HCT116 (cell line): ENCODE data around the gene CLEC17A. TPM values are rescaled to one million over a fixed set of nuclear protein-coding genes. Genes with fewer than 3 reads are reported as not detected.

ENCODE experiments used
- ATAC-seq: fragments of 200-7000 bp; cut with Tn5 transposase; 2 replicates; pipeline ENCODE4 v1.9.1; 2020; ENCODE audit warnings: mild to moderate bottlenecking, moderate library complexity
- BruUV-seq: library from RNA; stranded (reverse); fragments of 400-500 nt; replicated peaks from 2 replicates; lab custom pipeline; 2021; lab: Mats Ljungman, UMichigan
- CTCF ChIA-PET: fragments of 300-600 bp; sonication (Branson Sonifier 250); formaldehyde crosslinking; loops from one replicate; lab custom pipeline; 2021; ENCODE audit warnings: antibody characterized with exemption; lab: Charles Lee
- POLR2A ChIA-PET: fragments of 300-600, 350-600 bp; sonication (Branson Sonifier 250); formaldehyde crosslinking; loops from one replicate; lab custom pipeline; 2021; ENCODE audit warnings: antibody characterized with exemption; lab: Charles Lee
- RAD21 ChIA-PET, 2 experiments: fragments of 300-600 bp; sonication (Branson Sonifier 250); formaldehyde crosslinking; loops; one replicate each; lab custom pipeline; 2023; ENCODE audit warnings: low total read pairs in 2 of 2; ENCODE audit not compliant: uncharacterized antibody in 2 of 2, unreplicated experiment in 2 of 2, low non-redundant PET in 1 of 2; lab: Charles Lee
- DNase-seq: peaks from one replicate; pipeline ENCODE4 v3.0.0-alpha.2; 2010; ENCODE audit warnings: low read depth, low spot score
- H2AFZ ChIP-seq: fragments of 200-600 bp; shearing (Covaris generic), sonication (generic); 2 replicates; pipeline ENCODE4 v1.6.1; 2017; ENCODE audit warnings: low read depth, mixed run types, mixed read lengths, antibody characterized with exemption, low read length; ENCODE audit not compliant: poor library complexity, severe bottlenecking
- H3K27ac ChIP-seq: 2 replicates; pipeline ENCODE4 v1.5.1; 2012; ENCODE audit warnings: low read depth, low read length
- H3K27me3 ChIP-seq: fragments of 200-600 bp; sonication (generic); 2 replicates; pipeline ENCODE4 v1.6.1; 2016; ENCODE audit warnings: mixed run types, low read length, mixed read lengths; ENCODE audit not compliant: insufficient read depth
- H3K36me3 ChIP-seq, 2 experiments: fragments of 200-500 bp in 1 of 2; fragments of 200-600 bp in 1 of 2; sonication (Bioruptor generic) in 1 of 2; sonication (generic) in 1 of 2; 2 replicates each; pipeline versions ENCODE4 v1.5.1 to v1.6.1; 2014 to 2016; ENCODE audit warnings: low read length in 2 of 2, inconsistent platforms in 1 of 2, mixed read lengths in 1 of 2, mixed run types in 1 of 2; ENCODE audit not compliant: insufficient read depth in 2 of 2, control insufficient read depth in 1 of 2
- H3K4me1 ChIP-seq, 2 experiments: fragments of 200-600 bp in 1 of 2; sonication (generic) in 1 of 2; 2 replicates each; pipeline versions ENCODE4 v1.5.1 to v1.6.1; 2012 to 2017; ENCODE audit warnings: low read length in 2 of 2, inconsistent platforms in 1 of 2, mild to moderate bottlenecking in 1 of 2, mixed read lengths in 1 of 2, mixed run types in 1 of 2, moderate library complexity in 1 of 2; ENCODE audit not compliant: insufficient read depth in 2 of 2, control insufficient read depth in 1 of 2
- H3K4me2 ChIP-seq: fragments of 200-600 bp; sonication (generic); 2 replicates; pipeline ENCODE4 v1.6.1; 2017; ENCODE audit warnings: mixed run types, low read length, mixed read lengths
- H3K4me3 ChIP-seq, 2 experiments: fragments of 200-600 bp in 1 of 2; sonication (generic) in 1 of 2; replicated peaks in 1 of 2; 2 replicates each; pipeline ENCODE4 v1.5.1; 2011 to 2016; ENCODE audit warnings: low read length in 2 of 2, control low read depth in 1 of 2, low read depth in 1 of 2, mild to moderate bottlenecking in 1 of 2, mixed read lengths in 1 of 2, mixed run types in 1 of 2
- H3K79me2 ChIP-seq: fragments of 200-600 bp; sonication (generic); 2 replicates; pipeline ENCODE4 v1.6.1; 2017; ENCODE audit warnings: mild to moderate bottlenecking, mixed run types, low read length, moderate library complexity, mixed read lengths; ENCODE audit not compliant: insufficient read depth
- H3K9ac ChIP-seq: fragments of 200-600 bp; sonication (generic); 2 replicates; pipeline ENCODE4 v1.6.1; 2016; ENCODE audit warnings: low read length, mixed read lengths
- H3K9me2 ChIP-seq: fragments of 200-600 bp; sonication (generic), shearing (Covaris generic); 2 replicates; pipeline ENCODE4 v1.6.1; 2017; ENCODE audit warnings: mixed run types, mild to moderate bottlenecking, moderate library complexity; ENCODE audit not compliant: insufficient read depth
- H3K9me3 ChIP-seq, 2 experiments: fragments of 200-500 bp in 1 of 2; fragments of 200-600 bp in 1 of 2; sonication (Bioruptor generic) in 1 of 2; sonication (generic) in 1 of 2; 2 replicates each; pipeline ENCODE4 v1.6.1; 2014 to 2017; ENCODE audit warnings: low read length in 2 of 2, mixed read lengths in 2 of 2, inconsistent platforms in 1 of 2, low read depth in 1 of 2, mild to moderate bottlenecking in 1 of 2, mixed run types in 1 of 2, moderate library complexity in 1 of 2; ENCODE audit not compliant: control insufficient read depth in 1 of 2, insufficient read depth in 1 of 2
- H4K20me1 ChIP-seq: fragments of 200-600 bp; sonication (generic), shearing (Covaris generic); 2 replicates; pipeline ENCODE4 v1.6.1; 2017; ENCODE audit warnings: mixed run types, mild to moderate bottlenecking, moderate library complexity; ENCODE audit not compliant: insufficient read depth
- ATF3 ChIP-seq: IDR thresholded peaks from 2 replicates; pipeline ENCODE4 v1.6.1; 2012
- CBX3 ChIP-seq: IDR thresholded peaks from 2 replicates; pipeline ENCODE4 v1.6.1; 2012; ENCODE audit warnings: low read depth
- CTCF ChIP-seq, 3 experiments: fragments of 200-600 bp in 1 of 3; sonication (generic) in 1 of 3; IDR thresholded peaks in 2 of 3; conservative IDR thresholded peaks in 1 of 3; 2 replicates each; pipeline ENCODE4 v1.5.1; 2012 to 2017; ENCODE audit warnings: low read depth in 2 of 3, low read length in 2 of 3, antibody characterized with exemption in 1 of 3, borderline replicate concordance in 1 of 3, control low read depth in 1 of 3, mild to moderate bottlenecking in 1 of 3, mixed read lengths in 1 of 3, mixed run types in 1 of 3, moderate library complexity in 1 of 3; ENCODE audit not compliant: insufficient read depth in 1 of 3
- EGR1 ChIP-seq: IDR thresholded peaks from 2 replicates; pipeline ENCODE4 v1.6.1; 2012; ENCODE audit warnings: low read depth
- FOSL1 ChIP-seq: IDR thresholded peaks from 2 replicates; pipeline ENCODE4 v1.6.1; 2012; ENCODE audit warnings: low read depth
- JUND ChIP-seq: IDR thresholded peaks from 2 replicates; pipeline ENCODE4 v1.6.1; 2012
- TCF7L2 ChIP-seq: IDR thresholded peaks from 2 replicates; pipeline ENCODE4 v1.7.0; 2011; ENCODE audit warnings: borderline replicate concordance, inconsistent platforms; ENCODE audit not compliant: insufficient read depth, insufficient read length; ENCODE audit errors: extremely low read depth
- YY1 ChIP-seq: IDR thresholded peaks from 2 replicates; pipeline ENCODE4 v1.6.1; 2011; ENCODE audit warnings: low read length, low read depth, moderate library complexity, mild to moderate bottlenecking; ENCODE audit not compliant: insufficient replicate concordance; ENCODE audit errors: extremely low read depth
- ZBTB33 ChIP-seq: IDR thresholded peaks from 2 replicates; pipeline ENCODE4 v1.6.1; 2011; ENCODE audit warnings: mild to moderate bottlenecking, low read length, moderate library complexity; ENCODE audit not compliant: insufficient replicate concordance; ENCODE audit errors: extremely low read depth
- intact Hi-C: fragments of 100-400 bp; cut with micrococcal nuclease; formaldehyde crosslinking; loops from 2 replicates; pipeline ENCODE4 v1.10.0; 2022
- total RNA-seq: library from RNA; stranded (reverse); gene quantifications from one replicate; pipeline ENCODE4 v1.2.1, GENCODE V29; 2021; ENCODE audit not compliant: unreplicated experiment

CLEC17A gene
- total RNA-seq, 1 experiment from 2014 or later = not detected

- H3K36me3 ChIP-seq = peaks cover 0 to 4% of the 10 kb centered on the region in 2 experiments; a peak in 2 of 4 replicates
- H3K27me3 ChIP-seq = no peaks in the 10 kb centered on the region
- peak overlapping the region; percentile 37; the same call in 1 of the 2 replicates for H3K27ac ChIP-seq
- H3K4me1 ChIP-seq = peaks cover 7 to 19% of the 10 kb centered on the region in 2 experiments; a peak in 3 of 4 replicates
- no TSS peak for BruUV-seq
- no peaks in the 10 kb centered on the region for H3K9me2 ChIP-seq
- ATAC-seq = no peak
- RAD21 ChIA-PET = no interaction called here
- no peak overlapping the region for H3K4me3 ChIP-seq
- CTCF ChIA-PET = no interaction called here
- peaks cover 55% of the 10 kb centered on the region for H3K79me2 ChIP-seq
- H2AFZ ChIP-seq = no peak overlapping the region
- no peaks in the 10 kb centered on the region for H3K9me3 ChIP-seq
- H4K20me1 ChIP-seq = no peaks in the 10 kb centered on the region
- intact Hi-C loops = no loop called here
- no peak for DNase-seq
- POLR2A ChIA-PET = no interaction called here
- H3K4me2 ChIP-seq = no peak overlapping the region; the same call in 1 of the 2 replicates
- H3K9ac ChIP-seq = no peak overlapping the region
- TF ChIP-seq FOSL1 (no peak), CTCF (IDR thresholded peaks at IDR 0.05 in 2 of 3, conservative IDR thresholded peaks at IDR 0.05 in 1 of 3; ENCODE audit: borderline replicate concordance in 1 of 3, insufficient read depth in 1 of 3, low read depth in 2 of 3, low read length in 2 of 3) (no peak), TCF7L2 (no peak), YY1 (no peak), ATF3 (no peak), ZBTB33 (no peak), EGR1 (no peak), CBX3 (no peak), JUND (no peak)
Observed at GRCh38 chr19:14563590-14563926, 19.3 kb upstream of the CLEC17A start.
